ENCODE measurements around the gene CLCN4.
A peak's percentile ranks its signal among the peaks of the same experiment; 100 is the strongest.

Gene CLCN4

GRCh38 chrX:10133980-10134676, 22.6 kb upstream of the CLCN4 start:
- no peak for DNase-seq

GRCh38 chrX:10134921-10135320, 21.9 kb upstream of the CLCN4 start:
- no peak for DNase-seq

GRCh38 chrX:10135561-10136399, 21.0 kb upstream of the CLCN4 start:
- DNase-seq: no peak

- DNase-seq: no peak
Measured at GRCh38 chrX:10138726-10139125, 18.0 kb upstream of the CLCN4 start.

GRCh38 chrX:10140264-10140663, 16.5 kb upstream of the CLCN4 start:
- no peak for DNase-seq

- DNase-seq: no peak
Measured at GRCh38 chrX:10142041-10142599, 14.7 kb upstream of the CLCN4 start.

- DNase-seq: no peak
Measured at GRCh38 chrX:10143071-10143983, 13.4 kb upstream of the CLCN4 start.

GRCh38 chrX:10146346-10146745, 10.4 kb upstream of the CLCN4 start:
- no peak for DNase-seq

- DNase-seq: no peak
Measured at GRCh38 chrX:10152086-10152485, 4.7 kb upstream of the CLCN4 start.

GRCh38 chrX:10155137-10155536, 1.6 kb upstream of the CLCN4 start:
- DNase-seq: no peak

- no peak for DNase-seq
Measured at GRCh38 chrX:10157032-10157341, 212 bp downstream of the CLCN4 start.

- DNase-seq: no peak
Measured at GRCh38 chrX:10157543-10157942, 768 bp downstream of the CLCN4 start.

- peak in 1 of 2 experiments; percentile 5 for DNase-seq
Measured at GRCh38 chrX:10158279-10159144, 1.7 kb downstream of the CLCN4 start.

GRCh38 chrX:10159145-10159468, 2.3 kb downstream of the CLCN4 start:
- DNase-seq: no peak

- no peak for DNase-seq
Measured at GRCh38 chrX:10160211-10160610, 3.4 kb downstream of the CLCN4 start.

GRCh38 chrX:10163031-10163430, 6.3 kb downstream of the CLCN4 start:
- no peak for DNase-seq

GRCh38 chrX:10164879-10165278, 8.1 kb downstream of the CLCN4 start:
- no peak for DNase-seq

GRCh38 chrX:10165580-10166247, 8.9 kb downstream of the CLCN4 start:
- no peak for DNase-seq

GRCh38 chrX:10166248-10166716, 9.5 kb downstream of the CLCN4 start:
- no peak for DNase-seq

GRCh38 chrX:10166731-10167151, 10.0 kb downstream of the CLCN4 start:
- no peak for DNase-seq

GRCh38 chrX:10167573-10167972, 10.8 kb downstream of the CLCN4 start:
- DNase-seq: no peak

- DNase-seq: no peak
Measured at GRCh38 chrX:10168226-10168625, 11.5 kb downstream of the CLCN4 start.

All from NCI-H187 (cell line).